HG02943 (cell line): Measurements from ENCODE around the gene SLC35B4.
"Not testable (repeated sequence)": the region's sequence is repeated elsewhere in the genome, so short reads cannot be mapped to it uniquely, and the experiment has no call there.

ENCODE experiments used
- ATAC-seq: cut with Tn5 transposase; IDR thresholded peaks from one replicate; pipeline ENCODE4 v1.9.1; 2021; ENCODE audit warnings: mild to moderate bottlenecking, low read depth, moderate library complexity; ENCODE audit not compliant: unreplicated experiment

Gene SLC35B4

GRCh38 chr7:134297489-134297888 is 19.2 kb downstream of the SLC35B4 start:
- ATAC-seq = no peak

- not testable (repeated sequence) for ATAC-seq
Observed at GRCh38 chr7:134295982-134296381, 20.7 kb downstream of the SLC35B4 start.

- peak; percentile 100 for ATAC-seq
Observed at GRCh38 chr7:134293002-134293740, 23.6 kb downstream of the SLC35B4 start.

GRCh38 chr7:134290286-134290685 is 26.4 kb downstream of the SLC35B4 start:
- ATAC-seq = no peak

GRCh38 chr7:134289841-134290240 is 26.9 kb downstream of the SLC35B4 start:
- ATAC-seq = no peak

GRCh38 chr7:134289423-134289822 is 27.3 kb downstream of the SLC35B4 start:
- no peak for ATAC-seq

- ATAC-seq = no peak
Observed at GRCh38 chr7:134287916-134288659, 28.6 kb downstream of the SLC35B4 start.

GRCh38 chr7:134284952-134285351 is 31.8 kb downstream of the SLC35B4 start:
- ATAC-seq = no peak

GRCh38 chr7:134284011-134284410 is 32.7 kb downstream of the SLC35B4 start:
- no peak for ATAC-seq

- ATAC-seq = no peak
Observed at GRCh38 chr7:134280508-134280907, 36.2 kb downstream of the SLC35B4 start.

- ATAC-seq = no peak
Observed at GRCh38 chr7:134279898-134280297, 36.8 kb downstream of the SLC35B4 start.

GRCh38 chr7:134279336-134279735 is 37.4 kb downstream of the SLC35B4 start:
- ATAC-seq = no peak

GRCh38 chr7:134278502-134279153 is 38.1 kb downstream of the SLC35B4 start:
- no peak for ATAC-seq

GRCh38 chr7:134276951-134277350 is 39.8 kb downstream of the SLC35B4 start:
- ATAC-seq = no peak

- no peak for ATAC-seq
Observed at GRCh38 chr7:134262322-134262721, 54.4 kb downstream of the SLC35B4 start.

GRCh38 chr7:134255814-134256213 is 60.9 kb downstream of the SLC35B4 start:
- ATAC-seq = no peak

GRCh38 chr7:134254311-134254710 is 62.4 kb downstream of the SLC35B4 start:
- ATAC-seq = no peak

- ATAC-seq = no peak
Observed at GRCh38 chr7:134248196-134248595, 68.5 kb downstream of the SLC35B4 start.

GRCh38 chr7:134246761-134247160 is 70.0 kb downstream of the SLC35B4 start:
- ATAC-seq = no peak

GRCh38 chr7:134246347-134246746 is 70.4 kb downstream of the SLC35B4 start:
- no peak for ATAC-seq

GRCh38 chr7:134245253-134245652 is 71.5 kb downstream of the SLC35B4 start:
- ATAC-seq = no peak
